Osteoblast (primary cell): Measurements from ENCODE around the gene TMEM126B. TPM values are rescaled to one million over a fixed set of nuclear protein-coding genes. Genes with fewer than 3 reads are reported as not detected.

Experiments
- DNase-seq: peaks from one replicate; pipeline ENCODE4 v3.0.0; 2011; ENCODE audit warnings: low spot score, mixed read lengths; ENCODE audit not compliant: insufficient read length; ENCODE audit errors: missing footprints
- H2AFZ ChIP-seq: 2 replicates; pipeline ENCODE4 v1.6.0; 2011; ENCODE audit warnings: mild to moderate bottlenecking, low read length
- H3K27ac ChIP-seq: 2 replicates; pipeline ENCODE4 v1.5.1; 2011; ENCODE audit warnings: mild to moderate bottlenecking, low read depth, low read length, moderate library complexity
- H3K27me3 ChIP-seq: 2 replicates; pipeline ENCODE4 v1.6.0; 2012; ENCODE audit warnings: mild to moderate bottlenecking, control low read depth, inconsistent platforms, low read length, moderate library complexity; ENCODE audit not compliant: insufficient read depth
- H3K36me3 ChIP-seq: 2 replicates; pipeline ENCODE4 v1.5.1; 2011; ENCODE audit warnings: mild to moderate bottlenecking, low read length, control low read depth, moderate library complexity; ENCODE audit not compliant: insufficient read depth
- H3K4me1 ChIP-seq: 2 replicates; pipeline ENCODE4 v1.5.1; 2011; ENCODE audit warnings: mild to moderate bottlenecking, low read length, control low read depth, moderate library complexity; ENCODE audit not compliant: insufficient read depth
- H3K4me2 ChIP-seq: 2 replicates; pipeline ENCODE4 v1.6.0; 2011; ENCODE audit warnings: mild to moderate bottlenecking, low read length; ENCODE audit not compliant: insufficient read depth
- H3K4me3 ChIP-seq: fragments of 200-600 bp; sonication (generic); 3 replicates; pipeline ENCODE4 v1.5.1; 2012; ENCODE audit warnings: mild to moderate bottlenecking, low read length, inconsistent platforms; ENCODE audit not compliant: insufficient read depth
- H3K79me2 ChIP-seq: 2 replicates; pipeline ENCODE4 v1.6.0; 2012; ENCODE audit warnings: mild to moderate bottlenecking, low read length, control low read depth, inconsistent platforms; ENCODE audit not compliant: insufficient read depth
- H3K9me3 ChIP-seq: 2 replicates; pipeline ENCODE4 v1.5.1; 2011; ENCODE audit warnings: low read depth, low read length, control low read depth
- H4K20me1 ChIP-seq: 2 replicates; pipeline ENCODE4 v1.6.0; 2012; ENCODE audit warnings: mild to moderate bottlenecking, low read length, control low read depth; ENCODE audit not compliant: insufficient read depth
- CTCF ChIP-seq: IDR thresholded peaks from 2 replicates; pipeline ENCODE4 v1.5.1; 2011; ENCODE audit warnings: mild to moderate bottlenecking, low read depth, low read length, moderate library complexity; ENCODE audit errors: extremely low read depth
- total RNA-seq: library from RNA; depleted of rRNA; stranded (reverse); fragments of >200 nt; gene quantifications from 2 replicates; pipeline ENCODE4 v1.2.3, GENCODE V29; 2012

Gene TMEM126B
- total RNA-seq, 1 donor: 64.4 TPM

- H3K4me3 ChIP-seq: no peak overlapping the region
- no peaks in the 10 kb centered on the region for H3K27me3 ChIP-seq
- TF ChIP-seq CTCF: no peak
- peaks cover 51% of the 10 kb centered on the region for H3K36me3 ChIP-seq
- peaks cover 53% of the 10 kb centered on the region for H3K79me2 ChIP-seq
- peaks cover 23% of the 10 kb centered on the region for H4K20me1 ChIP-seq
- no peak overlapping the region for H3K27ac ChIP-seq
- DNase-seq: no peak
- peaks cover 20% of the 10 kb centered on the region for H3K4me1 ChIP-seq
- no peaks in the 10 kb centered on the region for H3K9me3 ChIP-seq
- H3K4me2 ChIP-seq: no peak overlapping the region
- H2AFZ ChIP-seq: no peak overlapping the region
These were observed 28.4 kb downstream of the TMEM126B start for GRCh38 chr11:85656777-85657176.

- peak overlapping the region; percentile 10 for H3K27ac ChIP-seq
- no peak overlapping the region for H2AFZ ChIP-seq
- H3K4me2 ChIP-seq: no peak overlapping the region
- DNase-seq: no peak
- peaks cover 51% of the 10 kb centered on the region for H3K36me3 ChIP-seq
- H3K79me2 ChIP-seq: peaks cover 67% of the 10 kb centered on the region
- no peak for TF ChIP-seq CTCF
- H3K9me3 ChIP-seq: no peaks in the 10 kb centered on the region
- peaks cover 20% of the 10 kb centered on the region for H3K4me1 ChIP-seq
- H4K20me1 ChIP-seq: peaks cover 36% of the 10 kb centered on the region
- no peak overlapping the region for H3K4me3 ChIP-seq
- no peaks in the 10 kb centered on the region for H3K27me3 ChIP-seq
These were observed 29.8 kb downstream of the TMEM126B start for GRCh38 chr11:85658180-85658579.

- Histone ChIP-seq H3K4me3 (peak overlapping the region; percentile 91), H3K4me2 (peak overlapping the region; percentile 90), H3K27ac (peak overlapping the region; percentile 97), H3K79me2 (peaks cover 67% of the 10 kb centered on the region), H4K20me1 (peaks cover 45% of the 10 kb centered on the region), H3K27me3 (no peaks in the 10 kb centered on the region), H3K36me3 (peaks cover 28% of the 10 kb centered on the region), H3K9me3 (no peaks in the 10 kb centered on the region), H2AFZ (no peak overlapping the region), H3K4me1 (peaks cover 23% of the 10 kb centered on the region)
- DNase-seq: peak; percentile 45
- TF ChIP-seq CTCF: no peak
These were observed 33.7 kb downstream of the TMEM126B start for GRCh38 chr11:85661972-85662664.

GRCh38 chr11:85663080-85663752 is 34.8 kb downstream of the TMEM126B start:
- peak; percentile 74 for DNase-seq
- Histone ChIP-seq H4K20me1 (peaks cover 45% of the 10 kb centered on the region), H3K9me3 (no peaks in the 10 kb centered on the region)

More at GRCh38 chr11:85663080-85663752, 34.8 kb downstream of the TMEM126B start:
- Histone ChIP-seq H3K27ac (peak overlapping the region; percentile 97), H2AFZ (no peak overlapping the region), H3K79me2 (peaks cover 60% of the 10 kb centered on the region), H3K4me1 (peaks cover 23% of the 10 kb centered on the region), H3K27me3 (no peaks in the 10 kb centered on the region), H3K4me3 (peak overlapping the region; percentile 91), H3K36me3 (peaks cover 18% of the 10 kb centered on the region), H3K4me2 (peak overlapping the region; percentile 90)
- TF ChIP-seq CTCF: no peak
